GM15510 (cell line): ENCODE measurements around the gene ZNF573.

ENCODE experiments used
- POLR2A ChIP-seq: IDR thresholded peaks from 3 replicates; pipeline ENCODE4 v1.6.1; 2011; ENCODE audit warnings: borderline replicate concordance; ENCODE audit not compliant: insufficient read length; ENCODE audit errors: extremely low read depth

Gene ZNF573

GRCh38 chr19:37779127-37780005, at the start of gene ZNF573:
ZNF573 (minus strand) TSS chr19:37779586; CDS start chr19:37773729, 5,857 bp downstream.
- peak; percentile 64 for TF ChIP-seq POLR2A

- TF ChIP-seq POLR2A, result no peak
Observed at GRCh38 chr19:37817180-37817981, 38.0 kb upstream of the ZNF573 start.

- TF ChIP-seq POLR2A, result no peak
Observed at GRCh38 chr19:37813340-37813739, 34.0 kb upstream of the ZNF573 start.

DNA sequence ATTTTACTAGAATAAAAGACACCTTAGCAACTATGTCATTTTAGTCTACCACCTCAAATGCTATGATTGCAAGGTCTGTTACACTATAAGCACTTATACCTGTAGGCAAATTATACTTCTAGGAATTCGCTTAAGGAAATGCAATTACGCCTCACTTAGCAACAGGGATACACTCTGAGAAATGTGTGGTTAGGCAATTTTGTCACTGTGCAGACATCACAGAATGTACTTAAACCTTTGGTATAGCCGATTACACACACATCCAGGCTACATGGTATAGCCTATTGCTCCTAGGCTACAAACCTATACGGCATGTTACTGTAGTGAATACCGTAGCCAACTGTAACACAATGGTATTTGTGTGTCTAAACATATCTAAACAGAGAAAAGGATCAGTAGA, 30.0 kb upstream of the ZNF573 start:
- no peak for TF ChIP-seq POLR2A

GRCh38 chr19:37803249-37803840, 24.0 kb upstream of the ZNF573 start:
- no peak for TF ChIP-seq POLR2A

DNA sequence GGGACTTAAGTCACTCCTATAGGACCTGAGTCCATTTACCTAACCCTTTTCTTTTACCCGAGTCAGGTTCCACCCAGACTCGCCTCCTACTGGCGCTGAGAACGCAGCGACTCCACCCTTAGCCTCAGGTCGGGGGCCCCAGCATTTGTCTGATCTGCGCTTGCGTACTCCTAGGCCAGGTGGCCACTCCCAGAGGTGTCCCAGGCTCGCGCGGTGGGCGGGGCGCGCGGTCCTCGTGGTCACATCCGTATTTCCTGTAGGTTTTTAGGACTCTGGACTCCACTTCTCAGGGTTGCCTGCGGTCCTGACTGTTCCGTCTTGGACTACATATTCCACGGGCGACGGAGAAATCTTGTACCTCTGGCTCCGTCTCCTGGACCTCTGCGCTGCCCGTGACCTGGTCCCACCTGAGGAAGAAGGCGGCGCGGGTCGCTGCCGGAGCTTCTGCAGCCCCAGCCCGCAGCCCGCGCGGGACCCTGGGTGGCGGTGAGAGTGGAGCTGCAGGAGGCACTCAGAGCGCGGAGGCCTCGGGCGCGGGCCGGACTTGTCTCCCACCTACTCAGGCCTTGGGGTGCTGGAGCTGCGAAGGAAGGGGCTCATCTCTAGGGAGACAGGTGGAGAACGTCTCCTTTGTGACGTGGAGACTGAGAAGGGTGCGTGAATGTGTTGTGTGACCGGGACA, 11.0 kb upstream of the ZNF573 start:
- no peak for TF ChIP-seq POLR2A

- no peak for TF ChIP-seq POLR2A
Observed at GRCh38 chr19:37778613-37779126, 716 bp downstream of the ZNF573 start.

DNA sequence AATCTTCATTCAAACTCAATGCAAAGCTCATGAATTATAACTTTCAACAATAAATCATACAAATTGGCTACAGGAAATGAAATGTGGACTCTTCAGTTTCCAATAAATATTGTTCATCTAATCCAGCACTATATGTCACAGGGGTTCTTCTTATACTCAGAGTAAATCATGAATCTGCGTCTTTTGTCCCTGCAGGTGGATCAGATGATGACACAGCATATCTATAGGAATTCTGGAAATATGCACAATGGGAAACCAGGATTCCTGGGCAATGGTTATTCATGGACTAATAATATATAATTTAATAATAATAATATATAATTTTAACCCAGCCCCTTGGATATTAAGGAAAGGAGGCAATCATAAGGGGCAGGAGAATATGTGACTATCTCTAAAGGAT, 8.4 kb downstream of the ZNF573 start:
- no peak for TF ChIP-seq POLR2A

GRCh38 chr19:37763488-37763887, 15.9 kb downstream of the ZNF573 start:
- no peak for TF ChIP-seq POLR2A

DNA sequence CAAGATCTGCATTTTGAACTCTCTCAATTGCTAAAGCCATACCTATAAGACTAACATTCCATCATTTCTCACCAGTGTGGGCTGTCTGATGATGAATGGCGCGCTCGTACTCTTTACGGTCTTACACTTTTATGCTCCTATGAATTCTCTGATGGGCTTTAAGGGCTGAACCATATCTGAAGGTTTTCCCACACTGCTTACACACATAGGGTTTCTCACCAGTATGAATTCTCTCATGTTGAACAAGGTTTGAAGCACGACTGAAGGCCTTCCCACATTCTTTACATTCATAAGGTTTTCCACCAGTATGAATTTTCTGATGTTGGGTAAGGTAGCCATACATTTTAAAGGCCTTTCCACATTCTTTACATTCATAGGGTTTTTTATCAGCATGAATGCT, 41.0 kb downstream of the ZNF573 start:
- TF ChIP-seq POLR2A, result no peak

- TF ChIP-seq POLR2A, result no peak
Observed at GRCh38 chr19:37725181-37725580, 54.2 kb downstream of the ZNF573 start.

DNA sequence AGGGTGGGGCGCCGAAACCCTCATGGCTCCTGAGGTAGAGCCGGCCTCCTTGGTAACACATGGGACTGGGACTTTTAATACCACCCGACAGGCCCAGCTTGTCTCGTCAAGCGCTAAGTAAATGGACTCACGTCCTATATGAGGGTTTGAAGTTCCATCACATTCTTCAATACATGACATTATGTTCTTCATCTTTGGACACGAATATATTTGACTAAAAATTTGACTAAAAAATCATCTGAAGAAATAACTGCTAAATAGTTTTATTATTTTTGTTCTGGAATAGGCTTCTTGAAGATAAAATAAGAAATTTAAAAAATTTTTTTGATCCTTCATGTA, 59.5 kb downstream of the ZNF573 start:
- TF ChIP-seq POLR2A, result no peak

- peak; percentile 73 for TF ChIP-seq POLR2A
Observed at GRCh38 chr19:37719111-37719926, 60.1 kb downstream of the ZNF573 start, which contains the start of gene ZNF607. ZNF607 (minus strand) TSS chr19:37719761; CDS start chr19:37711618, 8,143 bp downstream.

- TF ChIP-seq POLR2A, result no peak
Observed at GRCh38 chr19:37718304-37718703, 61.1 kb downstream of the ZNF573 start.
